Superior temporal gyrus (tissue), 1 donor: ENCODE results near the gene DTNB.
"Not testable (repeated sequence)": the region's sequence is repeated elsewhere in the genome, so short reads cannot be mapped to it uniquely, and the experiment has no call there.

ENCODE experiments used
- DNase-seq: peaks from one replicate; pipeline ENCODE4 v3.0.0-alpha.2; 2016; ENCODE audit errors: extremely low spot score

The DTNB gene

DNA sequence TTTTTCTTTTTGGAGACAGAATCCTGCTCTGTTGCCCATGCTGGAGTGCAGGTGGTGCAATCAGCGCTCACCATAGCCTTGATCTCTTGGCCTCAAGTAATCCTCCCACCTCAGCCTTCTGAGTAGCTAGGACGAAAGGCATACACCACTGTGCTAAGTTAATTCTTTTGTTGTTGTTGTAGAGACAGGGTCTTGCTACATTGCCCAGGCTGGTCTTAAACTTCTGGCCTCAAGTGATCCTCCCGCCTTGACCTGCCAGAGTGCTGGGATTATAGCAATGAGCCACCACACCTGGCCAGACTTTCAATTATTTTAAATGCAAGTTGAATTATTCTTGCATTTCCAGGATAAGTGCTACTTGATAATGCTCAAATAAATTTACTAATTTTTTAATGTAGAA is 126.5 kb downstream of the DTNB start:
- no peak for DNase-seq

DNA sequence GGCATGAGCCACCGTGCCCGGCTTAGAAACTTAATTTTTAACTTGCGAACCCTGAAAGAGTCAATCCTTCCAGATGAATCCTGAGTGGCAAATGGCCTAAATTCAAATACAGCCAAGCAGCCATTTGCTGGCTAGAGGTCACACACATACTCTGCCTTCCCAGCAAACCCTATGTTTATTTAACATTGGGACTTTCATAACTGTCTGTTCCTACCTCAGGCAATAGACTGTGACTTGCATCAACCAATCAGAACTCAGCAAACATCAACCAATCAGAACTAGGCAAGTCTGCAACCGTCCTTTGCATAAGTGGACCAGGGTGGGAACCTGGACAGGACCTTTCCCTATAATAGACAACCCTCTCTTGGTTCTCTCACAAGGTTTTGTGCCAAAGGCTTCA is 127.5 kb downstream of the DTNB start:
- no peak for DNase-seq

DNA sequence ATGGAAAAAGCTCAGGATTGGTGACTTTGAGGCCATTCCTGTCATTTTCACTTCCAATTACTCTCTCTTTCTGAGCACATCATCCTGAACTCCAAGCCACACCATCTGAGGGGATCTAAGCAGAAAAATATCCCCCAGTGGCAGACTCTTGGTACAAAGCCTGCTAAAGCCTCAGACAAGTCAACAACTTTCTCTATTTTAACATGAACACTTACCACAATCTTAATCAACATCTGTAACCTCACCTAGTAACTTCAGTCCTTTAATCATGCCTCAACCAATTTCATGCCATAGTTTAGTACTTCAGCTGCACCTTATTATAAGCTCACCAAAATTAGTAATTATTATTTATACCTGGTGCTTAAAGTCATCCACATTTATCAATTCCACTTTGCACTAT is 128.9 kb downstream of the DTNB start:
- no peak for DNase-seq

DNA sequence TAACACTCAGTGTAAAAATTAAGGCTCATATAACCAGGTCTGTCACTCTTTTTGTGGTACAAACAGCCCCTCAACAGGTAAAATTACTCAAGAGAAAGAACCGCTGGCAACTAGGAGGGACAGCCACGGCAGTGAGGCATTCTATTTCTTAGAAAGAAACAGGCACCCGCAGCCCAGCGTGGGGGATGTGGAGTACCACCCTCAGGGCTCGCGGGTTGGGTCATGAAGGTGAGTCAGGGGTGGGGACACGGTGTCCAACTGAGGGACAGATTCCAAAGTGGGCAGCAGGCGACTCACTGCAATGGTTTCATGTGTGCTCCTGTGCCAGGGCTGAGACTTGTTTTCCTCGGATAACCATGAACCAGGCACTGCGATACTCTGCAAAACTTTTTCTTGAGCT is 129.4 kb downstream of the DTNB start:
- DNase-seq: no peak

DNA sequence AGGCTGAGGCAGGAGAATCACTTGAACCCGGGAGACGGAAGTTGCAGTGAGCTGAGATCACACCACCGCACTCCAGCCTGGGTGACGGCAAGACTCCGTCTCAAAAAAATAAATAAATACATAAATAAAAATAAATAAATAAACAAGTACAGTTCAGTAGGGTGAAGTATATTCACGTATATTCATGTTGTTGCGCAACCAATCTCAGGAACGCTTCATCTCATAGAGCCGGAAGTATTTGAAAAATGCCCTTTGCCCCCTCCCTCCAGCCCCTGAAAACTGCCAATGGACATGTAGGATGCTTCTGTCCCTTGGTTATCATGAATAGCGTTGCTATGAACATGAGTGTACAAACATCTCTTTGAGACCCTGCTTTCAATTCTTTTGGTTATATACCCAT is 132.0 kb downstream of the DTNB start:
- DNase-seq: no peak

DNA sequence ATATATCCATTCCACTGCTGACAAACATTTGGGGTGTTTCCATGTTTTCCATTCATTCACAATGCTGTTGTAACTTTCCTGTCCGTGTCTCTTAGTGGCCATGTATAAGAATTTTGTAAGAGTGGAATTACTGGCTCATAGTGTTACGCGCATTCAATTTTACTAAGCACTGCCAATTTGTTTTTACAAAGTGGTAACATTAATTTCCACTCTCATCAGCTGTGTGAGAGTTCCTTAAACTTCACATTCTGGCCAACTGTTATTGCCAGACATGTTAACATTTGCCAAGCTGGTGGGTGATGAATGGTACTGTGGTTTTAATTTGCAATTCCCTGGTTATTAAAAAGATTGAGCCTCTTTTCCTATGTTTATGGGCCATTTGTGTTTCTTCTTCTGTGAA is 134.2 kb downstream of the DTNB start:
- DNase-seq: no peak

DNA sequence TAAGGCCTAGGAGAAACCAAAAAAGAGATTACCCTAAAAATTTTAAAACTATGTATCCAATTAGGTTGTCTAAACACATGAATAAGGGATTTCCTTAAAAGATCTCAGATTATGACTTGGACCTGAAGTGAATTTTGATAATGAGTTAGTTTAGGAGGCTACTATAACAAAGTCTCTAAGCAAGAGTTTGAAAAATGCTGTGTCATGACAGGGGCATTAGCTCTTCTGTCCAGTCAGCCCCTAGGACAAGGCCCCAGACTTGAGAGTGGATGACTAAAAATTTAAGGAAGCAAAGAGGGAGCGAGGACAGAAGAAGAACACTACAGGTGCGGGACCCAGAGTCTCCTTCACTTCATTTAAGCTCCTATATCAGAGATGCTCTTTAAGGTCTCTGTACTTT is 135.9 kb downstream of the DTNB start:
- no peak for DNase-seq

DNA sequence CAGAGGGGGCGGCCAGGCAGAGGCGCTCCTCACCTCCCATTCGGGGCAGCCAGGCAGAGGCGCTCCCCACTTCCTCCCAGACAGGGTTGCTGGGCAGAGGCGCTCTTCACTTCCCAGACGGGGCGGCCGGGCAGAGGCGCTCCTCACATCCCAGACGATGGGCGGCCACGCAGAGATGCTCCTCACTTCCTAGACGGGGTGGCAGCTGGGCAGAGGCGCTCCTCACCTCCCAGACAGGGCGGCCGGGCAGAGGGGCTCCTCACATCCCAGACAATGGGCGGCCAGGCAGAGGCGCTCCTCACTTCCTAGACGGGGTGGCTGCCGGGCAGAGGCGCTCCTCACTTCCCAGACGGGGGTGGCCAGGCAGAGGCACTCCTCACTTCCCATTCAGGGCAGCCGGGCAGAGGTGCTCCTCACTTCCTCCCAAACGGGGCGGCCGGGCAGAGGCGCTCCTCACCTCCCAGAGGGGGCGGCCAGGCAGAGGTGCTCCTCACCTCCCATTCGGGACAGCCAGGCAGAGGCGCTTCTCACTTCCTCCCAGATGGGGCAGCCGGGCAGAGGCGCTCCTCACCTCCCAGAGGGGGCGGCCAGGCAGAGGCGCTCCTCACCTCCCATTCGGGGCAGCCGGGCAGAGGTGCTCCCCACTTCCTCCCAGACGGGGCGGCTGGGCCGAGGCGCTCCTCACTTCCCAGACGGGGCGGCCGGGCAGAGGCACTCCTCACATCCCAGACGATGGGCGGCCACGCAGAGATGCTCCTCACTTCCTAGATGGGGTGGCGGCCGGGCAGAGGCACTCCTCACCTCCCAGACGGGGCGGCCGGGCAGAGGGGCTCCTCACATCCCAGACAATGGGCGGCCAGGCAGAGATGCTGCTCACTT is 137.7 kb downstream of the DTNB start:
- DNase-seq: not testable (repeated sequence)

DNA sequence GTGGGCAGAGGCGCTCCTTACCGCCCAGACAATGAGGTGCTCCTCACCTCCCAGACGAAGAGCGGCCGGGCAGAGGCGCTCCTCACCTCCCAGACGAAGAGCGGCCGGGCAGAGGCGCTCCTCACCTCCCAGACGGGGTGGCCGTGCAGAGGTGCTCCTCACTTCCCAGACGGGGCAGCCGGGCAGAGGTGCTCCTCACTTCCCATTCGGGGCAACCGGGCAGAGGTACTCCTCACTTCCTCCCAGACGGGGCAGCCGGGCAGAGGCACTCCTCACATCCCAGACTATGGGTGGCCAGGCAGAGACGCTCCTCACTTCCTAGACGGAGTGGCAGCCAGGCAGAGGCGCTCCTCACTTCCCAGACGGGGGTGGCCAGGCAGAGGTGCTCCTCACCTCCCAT is 138.4 kb downstream of the DTNB start:
- DNase-seq: not testable (repeated sequence)

DNA sequence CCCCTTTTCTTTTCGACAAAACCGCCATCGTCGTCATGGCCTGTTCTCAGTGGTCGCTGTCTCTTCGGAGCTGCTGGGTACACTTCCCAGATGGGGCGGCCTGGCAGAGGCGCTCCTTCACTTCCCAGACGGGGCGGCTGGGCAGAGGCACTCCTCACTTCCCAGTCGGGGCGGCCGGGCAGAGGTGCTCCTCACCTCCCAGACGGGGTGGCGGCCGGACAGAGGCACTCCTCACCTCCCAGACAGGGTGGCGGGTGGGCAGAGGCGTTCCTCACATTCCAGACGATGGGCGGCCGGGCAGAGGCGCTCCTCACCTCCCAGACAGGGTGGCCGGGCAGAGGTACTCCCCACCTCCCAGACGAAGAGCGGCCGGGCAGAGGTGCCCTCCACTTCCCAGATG is 138.9 kb downstream of the DTNB start:
- no peak for DNase-seq

DNA sequence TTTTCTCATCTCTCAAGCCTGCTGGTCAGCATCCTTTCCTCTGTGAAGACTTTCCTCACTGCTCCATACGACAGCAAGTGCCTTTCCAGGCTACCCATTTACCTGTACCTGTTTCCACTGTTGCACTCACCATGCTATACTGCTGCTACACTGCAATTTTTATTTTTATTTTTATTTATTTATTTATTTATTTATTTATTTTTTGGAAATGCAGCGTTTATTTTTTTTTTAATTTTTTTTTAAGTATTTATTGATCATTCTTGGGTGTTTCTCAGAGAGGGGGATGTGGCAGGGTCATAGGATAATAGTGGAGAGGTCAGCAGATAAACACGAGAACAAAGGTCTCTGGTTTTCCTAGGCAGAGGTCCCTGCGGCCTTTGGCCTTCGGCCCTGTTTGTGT is 139.6 kb downstream of the DTNB start:
- DNase-seq: not testable (repeated sequence)

DNA sequence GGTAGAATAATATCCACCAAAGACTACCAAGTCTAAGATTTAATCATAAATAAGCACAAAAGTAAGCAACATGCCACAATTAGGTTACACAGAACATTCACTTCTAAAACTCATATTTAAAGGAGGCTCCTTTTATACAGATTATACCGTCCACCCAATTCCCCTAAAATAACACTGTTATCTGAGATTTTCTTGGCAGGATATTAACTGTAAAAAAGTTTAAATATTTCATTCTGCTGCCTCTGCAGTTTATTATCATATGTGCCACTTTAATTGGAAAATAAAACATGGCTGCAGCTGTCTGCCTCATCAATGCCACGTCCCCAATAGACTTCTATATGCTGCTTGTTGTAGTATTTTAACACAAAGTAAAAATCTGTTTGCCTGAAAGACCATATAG is 140.9 kb downstream of the DTNB start:
- no peak for DNase-seq

DNA sequence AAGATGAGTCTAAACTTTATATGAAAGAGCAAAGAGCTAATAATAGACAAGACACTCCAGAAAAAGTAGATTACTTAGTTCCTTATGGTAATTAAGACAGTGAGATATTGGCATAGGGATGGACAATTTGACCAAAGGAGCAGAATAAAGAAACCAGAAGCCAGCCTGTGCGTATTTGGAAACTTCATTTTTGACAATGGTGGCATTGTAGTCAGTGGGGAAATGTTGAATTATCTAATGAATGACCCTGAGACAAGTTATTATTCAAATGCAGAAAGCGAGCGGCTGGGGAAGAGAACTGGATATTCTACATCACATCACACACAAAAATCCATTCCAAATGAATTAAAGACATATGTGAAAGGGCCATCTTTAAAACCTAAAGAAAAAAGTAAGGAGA is 144.3 kb downstream of the DTNB start:
- peak; percentile 79 for DNase-seq

DNA sequence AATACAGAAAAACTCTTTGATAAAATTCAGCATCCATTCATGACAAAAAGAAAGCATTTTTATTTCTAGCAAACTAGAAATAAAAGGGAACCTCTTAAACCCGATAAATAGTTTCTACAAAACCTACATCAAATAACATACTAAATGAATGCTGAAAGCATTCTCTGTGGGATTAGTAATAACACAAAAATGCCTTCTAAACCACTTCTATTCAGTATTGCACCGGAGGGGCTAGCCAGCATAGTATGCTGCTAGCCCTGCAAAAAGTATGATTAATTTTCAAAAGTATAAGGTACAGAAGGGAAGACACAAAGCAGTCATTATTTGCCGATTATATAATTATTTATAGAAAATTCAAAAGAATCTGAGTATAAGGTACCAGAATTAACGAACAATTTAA is 145.2 kb downstream of the DTNB start:
- DNase-seq: no peak

DNA sequence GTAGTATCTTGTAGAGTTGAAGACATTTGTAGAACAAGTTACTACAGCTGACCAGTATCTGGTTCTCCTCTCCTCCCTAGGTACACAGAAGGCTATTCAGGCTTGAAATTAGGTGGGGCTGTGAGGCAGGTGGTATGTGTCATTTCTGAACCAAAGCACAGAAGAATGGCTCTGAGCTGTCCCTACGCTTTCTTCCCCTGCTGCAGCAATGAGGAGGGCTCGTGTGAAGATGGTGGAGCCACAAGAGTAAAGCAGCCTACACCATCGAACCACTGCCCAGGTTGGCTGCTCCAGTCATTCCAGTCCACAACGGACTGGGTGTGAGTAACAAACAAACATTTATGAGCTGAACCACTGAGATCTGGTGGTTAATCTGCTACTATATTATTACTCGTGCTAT is 148.9 kb downstream of the DTNB start:
- DNase-seq: no peak

DNA sequence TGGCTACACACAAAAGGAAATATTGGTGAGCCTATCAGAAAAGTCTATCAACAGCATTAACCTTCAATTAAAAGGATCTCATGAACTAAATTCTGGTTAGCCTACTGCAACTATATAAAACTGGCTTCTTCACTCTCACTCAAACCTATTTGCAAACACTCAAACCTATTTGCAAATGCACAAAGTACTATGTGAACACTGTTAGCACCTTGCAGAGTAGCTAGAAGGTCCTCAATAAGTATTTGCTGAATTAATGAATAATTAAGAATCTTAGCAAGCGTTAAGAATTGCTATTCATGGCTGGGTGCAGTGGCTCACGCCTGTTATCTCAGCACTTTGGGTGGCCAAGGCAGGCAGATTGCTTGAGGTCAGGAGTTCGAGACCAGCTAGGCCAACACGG is 150.3 kb downstream of the DTNB start:
- DNase-seq: no peak

DNA sequence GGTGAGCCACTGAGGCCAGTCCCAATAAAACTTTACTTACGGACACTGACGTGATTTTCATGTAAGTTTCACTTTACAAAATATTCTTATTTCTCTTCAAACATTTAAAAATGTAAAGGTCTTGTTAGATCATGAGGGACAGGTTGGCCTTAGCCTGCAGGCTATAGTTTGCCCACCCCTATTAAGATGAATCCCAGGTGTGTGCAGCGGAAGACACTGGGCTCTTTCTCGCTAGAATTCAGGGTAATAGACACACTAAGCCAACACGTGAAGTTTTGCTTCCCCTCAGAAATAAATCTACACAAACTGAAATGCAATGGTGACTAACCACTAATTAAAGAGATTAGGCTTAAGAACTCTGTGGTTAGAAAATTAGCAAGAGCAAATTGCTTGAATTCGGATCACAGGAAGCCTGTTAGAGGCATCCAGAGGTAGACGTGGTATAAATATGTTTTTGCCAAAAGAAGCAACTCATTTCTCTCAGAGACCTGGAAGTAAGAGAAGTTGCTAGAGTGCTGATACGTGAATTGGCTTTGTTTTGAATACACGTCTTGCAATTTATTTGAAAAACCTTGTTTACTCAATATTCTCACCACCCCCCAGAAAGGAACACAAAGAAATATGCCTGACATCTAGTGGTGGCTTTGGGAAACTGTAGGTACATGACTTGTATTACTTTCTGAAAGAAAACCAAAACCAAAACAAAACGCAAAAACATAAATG is 151.6 kb downstream of the DTNB start:
- peak; percentile 92 for DNase-seq

DNA sequence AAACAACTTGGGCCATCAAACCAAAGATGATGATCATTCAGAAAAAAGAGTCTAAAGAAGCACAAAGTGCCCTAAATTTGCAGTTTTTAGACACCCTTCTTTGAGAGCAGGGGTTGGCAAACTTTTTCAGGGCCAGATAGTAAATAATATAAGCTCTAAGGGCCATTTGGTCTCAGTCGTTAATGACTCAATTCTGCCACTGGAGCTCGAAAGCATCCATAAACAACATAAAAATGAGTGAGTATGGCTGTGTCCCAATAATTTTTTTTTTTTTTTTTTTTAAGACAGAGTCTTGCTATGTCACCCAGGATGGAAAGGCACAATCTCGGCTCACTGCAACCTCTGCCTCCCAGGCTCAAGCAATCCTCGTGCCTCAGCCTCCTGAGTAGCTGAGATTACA is 152.3 kb downstream of the DTNB start:
- DNase-seq: no peak

DNA sequence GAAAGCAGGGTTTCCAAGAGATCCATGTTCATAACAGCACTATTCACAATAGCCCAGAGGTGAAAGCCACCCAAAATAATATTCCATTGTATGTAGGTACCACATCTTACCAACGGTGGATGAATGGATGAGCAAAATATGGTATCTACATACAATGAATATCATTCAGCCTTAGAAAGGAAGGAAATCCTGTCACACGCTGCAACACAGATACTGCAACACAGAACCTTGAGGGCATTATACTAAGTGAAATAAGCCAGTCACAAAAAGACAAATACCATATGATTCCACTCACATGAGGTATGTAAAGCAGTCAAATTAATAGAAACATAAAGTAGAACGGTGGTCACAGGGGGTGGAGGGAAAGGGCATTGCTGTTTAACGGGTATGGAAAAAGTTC is 155.7 kb downstream of the DTNB start:
- DNase-seq: no peak

DNA sequence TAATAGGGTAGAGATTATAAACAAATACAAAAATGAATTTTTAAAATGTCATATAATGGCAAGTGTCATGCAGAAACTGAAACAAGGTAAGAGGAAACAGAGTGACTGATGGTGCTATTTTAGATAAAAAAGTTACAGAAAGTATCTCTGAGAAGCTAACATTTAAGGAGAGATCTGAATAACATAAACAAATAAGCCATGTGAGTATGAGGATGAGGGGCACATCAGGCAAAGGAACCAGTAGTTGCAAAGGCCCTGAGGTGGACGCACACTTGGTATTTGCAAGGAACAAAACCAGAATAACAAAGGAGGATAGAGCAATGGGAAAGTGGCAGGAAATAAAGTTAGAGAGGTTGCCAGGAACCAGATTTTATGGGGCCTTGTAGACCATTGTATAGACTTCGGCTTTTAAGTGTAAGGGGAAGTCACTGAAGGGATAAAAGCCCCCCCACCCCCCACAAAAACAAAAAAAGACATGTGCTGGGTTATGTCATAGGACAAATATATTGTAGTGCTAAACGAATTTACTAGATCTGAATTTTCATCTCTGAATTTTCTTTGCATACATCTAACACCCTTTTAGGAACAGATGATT is 159.2 kb downstream of the DTNB start:
- no peak for DNase-seq

DNA sequence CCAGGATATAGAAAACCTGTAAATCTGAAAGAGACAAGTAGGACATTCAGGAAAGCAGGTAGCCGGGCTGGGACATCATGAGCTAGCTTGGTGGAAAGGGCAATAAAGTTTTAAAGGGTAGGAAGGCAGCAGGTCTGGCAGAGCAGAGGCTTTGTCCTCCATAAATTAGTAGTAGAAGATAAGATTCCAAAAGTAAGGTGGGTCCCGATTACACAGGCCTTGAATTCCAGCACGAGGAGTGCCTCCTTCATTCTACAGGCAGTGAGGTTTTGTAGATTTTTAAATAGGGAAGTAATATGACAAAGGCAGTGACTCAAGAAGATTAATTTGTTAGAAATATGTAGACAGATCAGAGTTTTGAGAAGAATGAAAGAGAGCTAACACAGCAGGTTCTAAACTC is 160.7 kb downstream of the DTNB start:
- no peak for DNase-seq

DNA sequence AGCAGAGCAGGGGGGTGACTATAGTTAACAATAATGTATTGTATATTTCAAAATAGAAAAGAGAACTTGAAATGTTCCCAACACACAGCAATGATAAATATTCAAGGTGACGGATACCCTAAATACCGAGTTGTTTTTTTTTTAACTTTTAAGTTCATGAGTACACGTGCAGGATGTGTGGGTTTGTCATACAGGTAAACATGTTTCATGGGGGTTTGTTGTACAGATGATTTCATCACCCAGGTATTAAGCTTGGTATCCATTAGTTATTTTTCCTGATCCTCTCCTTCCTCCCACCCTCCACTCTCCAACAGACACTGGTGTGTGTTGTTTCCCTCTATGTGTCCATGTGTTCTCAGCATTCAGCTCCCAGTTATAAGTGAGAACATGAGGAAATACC is 167.2 kb downstream of the DTNB start:
- no peak for DNase-seq

DNA sequence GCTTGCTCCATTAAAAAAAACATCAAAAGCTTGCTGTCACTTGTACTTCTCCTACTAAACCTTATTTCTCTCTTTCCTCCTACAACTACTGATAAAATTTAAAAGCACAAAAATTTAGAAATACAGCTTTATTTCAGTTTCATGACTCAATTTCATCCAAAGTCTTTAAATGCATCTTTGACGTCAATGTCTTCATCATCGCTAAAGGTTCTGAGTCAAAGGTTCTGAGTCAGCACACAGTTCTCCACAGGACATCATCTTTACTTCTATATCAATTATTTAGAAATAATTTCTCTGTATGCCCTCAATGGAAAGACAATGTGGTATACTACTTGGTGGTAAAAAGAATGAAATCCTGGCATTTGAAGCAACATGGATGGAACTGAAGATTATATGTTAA is 167.8 kb downstream of the DTNB start:
- no peak for DNase-seq
